Endothelial cell of umbilical vein (primary cell): Measurements from ENCODE around the gene FOXB1. TPM values are rescaled to one million over a fixed set of nuclear protein-coding genes. Genes with fewer than 3 reads are reported as not detected.

ENCODE experiments used
- BruUV-seq: library from RNA; stranded (reverse); fragments of 400-500 nt; replicated peaks from 2 replicates; lab custom pipeline; 2021; lab: Mats Ljungman, UMichigan
- CTCF ChIA-PET: fragments of 300-600, 350-600 bp; sonication (Branson Sonifier 250); formaldehyde crosslinking; loops from one replicate; lab custom pipeline; 2021; ENCODE audit warnings: antibody characterized with exemption, inconsistent platforms; lab: Charles Lee
- POLR2A ChIA-PET: fragments of 300-600, 350-600 bp; sonication (Branson Sonifier 250); formaldehyde crosslinking; loops from one replicate; lab custom pipeline; 2021; ENCODE audit warnings: antibody characterized with exemption, inconsistent platforms; lab: Charles Lee
- DNase-seq: peaks from one replicate; pipeline ENCODE4 v3.0.0-alpha.2; 2011; ENCODE audit warnings: low read depth, low spot score
- FAIRE-seq: peaks from 2 replicates; lab custom pipeline; 2011; peaks lifted over from hg19 to GRCh38; lab: Jason Lieb, UNC
- H2AFZ ChIP-seq: 2 replicates; pipeline ENCODE4 v1.6.0; 2012; ENCODE audit warnings: low read depth, low read length, control low read depth, inconsistent platforms
- H3K27ac ChIP-seq: 2 replicates; pipeline ENCODE4 v1.5.1; 2011; ENCODE audit warnings: low read depth, mild to moderate bottlenecking, control low read depth, low read length, moderate library complexity; ENCODE audit not compliant: insufficient read depth
- H3K27me3 ChIP-seq, 2 experiments: 2 replicates each; pipeline versions ENCODE4 v1.6.0 to v1.6.1; 2011; ENCODE audit warnings: low read length in 2 of 2, mixed read lengths in 1 of 2; ENCODE audit not compliant: control insufficient read depth in 2 of 2, insufficient read depth in 2 of 2
- H3K36me3 ChIP-seq, 2 experiments: 2 replicates in 1 of 2; 3 replicates in 1 of 2; pipeline ENCODE4 v1.5.1; 2011; ENCODE audit warnings: low read length in 2 of 2, mild to moderate bottlenecking in 1 of 2, moderate library complexity in 1 of 2; ENCODE audit not compliant: control insufficient read depth in 2 of 2, insufficient read depth in 2 of 2; ENCODE audit errors: extremely low read depth in 1 of 2
- H3K4me1 ChIP-seq: 3 replicates; pipeline ENCODE4 v1.5.1; 2011; ENCODE audit warnings: mild to moderate bottlenecking, low read length; ENCODE audit not compliant: control insufficient read depth, insufficient read depth; ENCODE audit errors: extremely low read depth
- H3K4me2 ChIP-seq: 2 replicates; pipeline ENCODE4 v1.6.1; 2011; ENCODE audit warnings: low read length, control low read depth, mixed read lengths; ENCODE audit not compliant: insufficient read depth
- H3K4me3 ChIP-seq, 3 experiments: fragments of 200-600 bp in 1 of 3; sonication (generic), shearing (Covaris generic) in 1 of 3; replicated peaks in 1 of 3; 2 replicates each; pipeline ENCODE4 v1.5.1; 2011 to 2016; ENCODE audit warnings: control low read depth in 3 of 3, low read length in 3 of 3, mild to moderate bottlenecking in 2 of 3, inconsistent platforms in 1 of 3, low read depth in 1 of 3, moderate library complexity in 1 of 3; ENCODE audit not compliant: insufficient read depth in 1 of 3
- H3K79me2 ChIP-seq: 2 replicates; pipeline ENCODE4 v1.6.0; 2012; ENCODE audit warnings: low read length, inconsistent platforms; ENCODE audit not compliant: control insufficient read depth, insufficient read depth
- H3K9ac ChIP-seq: replicated peaks from 2 replicates; pipeline ENCODE3; 2011; ENCODE audit warnings: low read length, control low read depth; ENCODE audit not compliant: insufficient read depth; ENCODE audit errors: extremely low read depth
- H3K9me1 ChIP-seq: replicated peaks from 3 replicates; pipeline ENCODE4 v1.6.0; 2011; ENCODE audit warnings: mild to moderate bottlenecking, low read length; ENCODE audit not compliant: control insufficient read depth, insufficient read depth; ENCODE audit errors: extremely low read depth
- H3K9me3 ChIP-seq: replicated peaks from 2 replicates; pipeline ENCODE4 v1.5.1; 2012; ENCODE audit warnings: low read length, inconsistent platforms; ENCODE audit not compliant: control insufficient read depth, insufficient read depth
- H4K20me1 ChIP-seq: replicated peaks from 2 replicates; pipeline ENCODE3; 2011; ENCODE audit warnings: mild to moderate bottlenecking, low read length; ENCODE audit not compliant: control insufficient read depth, insufficient read depth; ENCODE audit errors: extremely low read depth
- EZH2 ChIP-seq: IDR thresholded peaks from 2 replicates; pipeline ENCODE4 v1.6.1; 2012; ENCODE audit warnings: borderline replicate concordance, low read depth, mild to moderate bottlenecking, moderate library complexity, low read length, inconsistent platforms; ENCODE audit not compliant: severe bottlenecking
- FOS ChIP-seq: IDR thresholded peaks from 2 replicates; pipeline ENCODE4 v1.6.1; 2011; ENCODE audit warnings: mild to moderate bottlenecking, low read length, moderate library complexity, borderline replicate concordance; ENCODE audit not compliant: insufficient read depth
- GATA2 ChIP-seq: IDR thresholded peaks from 2 replicates; pipeline ENCODE4 v1.7.0; 2011; ENCODE audit warnings: low read depth, mild to moderate bottlenecking, moderate library complexity, mixed read lengths, low read length; ENCODE audit not compliant: insufficient read length, insufficient read depth
- JUN ChIP-seq: IDR thresholded peaks from 2 replicates; pipeline ENCODE4 v1.6.1; 2011; ENCODE audit warnings: borderline replicate concordance, low read depth; ENCODE audit not compliant: insufficient read length, insufficient read depth
- MYC ChIP-seq: IDR thresholded peaks from one replicate; pipeline ENCODE4 v1.6.1; 2011; ENCODE audit warnings: mild to moderate bottlenecking, low read depth, low read length
- POLR2A ChIP-seq: IDR thresholded peaks from 2 replicates; pipeline ENCODE4 v1.6.1; 2012; ENCODE audit warnings: low read depth, mild to moderate bottlenecking, control low read depth, low read length
- POLR2AphosphoS5 ChIP-seq: IDR thresholded peaks from 2 replicates; pipeline ENCODE4 v1.6.1; 2012; ENCODE audit warnings: low read depth, mild to moderate bottlenecking, control low read depth, low read length, moderate library complexity; ENCODE audit not compliant: insufficient read depth
- dilution Hi-C: fragments of 300-500 bp; cut with MboI; formaldehyde crosslinking; loops from one replicate; pipeline ENCODE4 v1.15.0; 2019; ENCODE audit warnings: low sequenced_read_pairs; ENCODE audit not compliant: extremely low pct_ligation_motif_present
- intact Hi-C: fragments of 100-400 bp; cut with micrococcal nuclease; formaldehyde crosslinking; loops from one replicate; pipeline ENCODE4 v1.10.0; 2022
- polyA plus RNA-seq, 4 experiments: library from polyadenylated mRNA; depleted of rRNA in 3 of 4; stranded (reverse) in 3 of 4; unstranded in 1 of 4; fragments of >200 nt; gene quantifications; 2 replicates each; pipeline versions ENCODE4 v1.2.1 to v1.2.3, GENCODE V29; 2011 to 2012; ENCODE audit warnings: missing spikeins in 1 of 4
- total RNA-seq: library from RNA; stranded (reverse); gene quantifications from 2 replicates; pipeline ENCODE4 v1.2.3, GENCODE V29; 2021
- TF ChIP-seq, protein P1 (sequence below), 2 donors: IDR thresholded peaks; 1 replicate in 1 of 2; 2 replicates in 1 of 2; pipeline ENCODE4 v1.5.1; 2011; ENCODE audit warnings: low read length in 2 of 2, mild to moderate bottlenecking in 2 of 2, moderate library complexity in 2 of 2, control low read depth in 1 of 2, inconsistent platforms in 1 of 2, low read depth in 1 of 2; ENCODE audit not compliant: insufficient read depth in 1 of 2; ENCODE audit errors: extremely low read depth in 1 of 2
- TF ChIP-seq, protein P2 (sequence below): IDR thresholded peaks from 2 replicates; pipeline ENCODE4 v1.6.1; 2011; ENCODE audit not compliant: insufficient read depth, insufficient read length

FOXB1 gene
- total and polyA plus RNA-seq, 2 donors (not counting 3 experiments of a cell fraction or from before 2014, with no cell fraction given): not detected

GRCh38 chr15:59991834-59992233 is 12.3 kb upstream of the FOXB1 start:
- no peak overlapping the region for H3K4me3 ChIP-seq
- H3K9me3 ChIP-seq: no peaks in the 10 kb centered on the region
- H4K20me1 ChIP-seq: no peaks in the 10 kb centered on the region
- no peaks in the 10 kb centered on the region for H3K9me1 ChIP-seq
- TF ChIP-seq POLR2AphosphoS5 (no peak), POLR2A (no peak), GATA2 (no peak), JUN (no peak), FOS (no peak), MYC (no peak), EZH2 (no peak)
- TF ChIP-seq, protein P1, sequence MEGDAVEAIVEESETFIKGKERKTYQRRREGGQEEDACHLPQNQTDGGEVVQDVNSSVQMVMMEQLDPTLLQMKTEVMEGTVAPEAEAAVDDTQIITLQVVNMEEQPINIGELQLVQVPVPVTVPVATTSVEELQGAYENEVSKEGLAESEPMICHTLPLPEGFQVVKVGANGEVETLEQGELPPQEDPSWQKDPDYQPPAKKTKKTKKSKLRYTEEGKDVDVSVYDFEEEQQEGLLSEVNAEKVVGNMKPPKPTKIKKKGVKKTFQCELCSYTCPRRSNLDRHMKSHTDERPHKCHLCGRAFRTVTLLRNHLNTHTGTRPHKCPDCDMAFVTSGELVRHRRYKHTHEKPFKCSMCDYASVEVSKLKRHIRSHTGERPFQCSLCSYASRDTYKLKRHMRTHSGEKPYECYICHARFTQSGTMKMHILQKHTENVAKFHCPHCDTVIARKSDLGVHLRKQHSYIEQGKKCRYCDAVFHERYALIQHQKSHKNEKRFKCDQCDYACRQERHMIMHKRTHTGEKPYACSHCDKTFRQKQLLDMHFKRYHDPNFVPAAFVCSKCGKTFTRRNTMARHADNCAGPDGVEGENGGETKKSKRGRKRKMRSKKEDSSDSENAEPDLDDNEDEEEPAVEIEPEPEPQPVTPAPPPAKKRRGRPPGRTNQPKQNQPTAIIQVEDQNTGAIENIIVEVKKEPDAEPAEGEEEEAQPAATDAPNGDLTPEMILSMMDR (IDR thresholded peaks at IDR 0.05; ENCODE audit: extremely low read depth in 1 of 2, insufficient read depth in 1 of 2, low read depth in 1 of 2, low read length in 2 of 2): no peak
- TF ChIP-seq, protein P2, sequence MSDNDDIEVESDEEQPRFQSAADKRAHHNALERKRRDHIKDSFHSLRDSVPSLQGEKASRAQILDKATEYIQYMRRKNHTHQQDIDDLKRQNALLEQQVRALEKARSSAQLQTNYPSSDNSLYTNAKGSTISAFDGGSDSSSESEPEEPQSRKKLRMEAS: no peak
- H3K4me2 ChIP-seq: no peak overlapping the region
- no peak overlapping the region for H2AFZ ChIP-seq
- intact Hi-C loops (loop anchor here (10.0 kb wide), 1 partner anchor 333 kb away; no protein-coding TSS in a partner anchor), dilution Hi-C loops (no loop called here)
- no TSS peak for BruUV-seq
- no peaks in the 10 kb centered on the region for H3K79me2 ChIP-seq
- no peak overlapping the region for H3K27ac ChIP-seq
- CTCF ChIA-PET: interaction anchor here (0.8 to 1.4 kb wide), 3 partner anchors 12 to 188 kb away, joined by 3 read pairs; partner anchors contain the start of gene FOXB1
- H3K27me3 ChIP-seq: peaks cover 55 to 66% of the 10 kb centered on the region in 2 experiments
- FAIRE-seq (no peak), DNase-seq (no peak)
- H3K36me3 ChIP-seq: no peaks in the 10 kb centered on the region
- POLR2A ChIA-PET: interaction anchor here (0.6 kb wide), 1 partner anchor 10 kb away, joined by 3 read pairs; no protein-coding TSS in a partner anchor
- no peak overlapping the region for H3K9ac ChIP-seq
- H3K4me1 ChIP-seq: no peaks in the 10 kb centered on the region
